GM19193 (cell line): ENCODE results near the gene DCPS.

Experiments used
- POLR2A ChIP-seq: IDR thresholded peaks from 4 replicates; pipeline ENCODE4 v1.6.1; 2011; ENCODE audit not compliant: insufficient read depth, insufficient read length; ENCODE audit errors: extremely low read depth

The DCPS gene

DNA sequence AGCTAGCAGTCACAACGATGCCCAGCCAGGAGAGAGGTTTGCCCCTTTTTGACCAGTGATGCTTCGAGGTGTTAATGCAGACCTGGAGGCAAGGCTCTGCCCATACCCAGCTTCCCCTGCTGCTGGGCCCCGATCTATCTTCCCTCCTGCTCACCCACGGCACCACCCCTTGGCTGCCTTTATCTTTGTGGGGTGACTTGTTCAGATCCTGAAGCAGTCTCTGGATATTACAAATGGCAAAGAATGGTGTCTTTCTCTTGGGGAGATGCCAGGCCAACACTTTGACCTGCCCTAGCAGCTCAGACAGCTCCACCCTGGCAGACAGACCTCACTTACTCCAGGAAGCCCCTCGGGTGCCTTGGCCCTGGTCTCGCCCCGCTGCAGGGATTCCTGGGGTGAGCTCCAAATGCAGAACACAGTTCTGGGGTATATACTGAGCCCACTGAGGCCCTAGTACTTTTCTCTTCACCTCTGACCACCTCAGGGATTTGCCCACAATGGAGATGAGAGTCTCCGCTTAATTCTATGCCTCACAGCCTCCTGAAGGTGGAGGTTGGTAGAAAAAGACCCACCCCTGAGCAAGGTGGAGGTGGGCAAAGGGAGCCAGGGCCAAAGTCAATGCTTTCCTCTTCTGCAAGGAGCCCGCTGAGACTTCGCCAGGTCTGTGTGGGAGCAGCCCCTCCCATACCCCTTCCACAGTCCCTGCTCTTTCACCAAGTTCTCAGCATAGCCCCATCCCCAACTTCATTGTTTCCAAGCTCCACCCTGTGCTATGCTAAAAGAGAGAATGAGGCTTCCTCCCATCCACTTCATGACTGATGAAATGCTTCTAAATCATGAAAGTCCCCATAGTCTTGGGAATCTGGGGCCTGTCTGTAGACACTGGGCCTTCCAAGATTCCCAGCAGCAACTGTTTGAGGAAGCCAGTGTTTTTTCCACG is 40.6 kb downstream of the DCPS start:
- no peak for TF ChIP-seq POLR2A

DNA sequence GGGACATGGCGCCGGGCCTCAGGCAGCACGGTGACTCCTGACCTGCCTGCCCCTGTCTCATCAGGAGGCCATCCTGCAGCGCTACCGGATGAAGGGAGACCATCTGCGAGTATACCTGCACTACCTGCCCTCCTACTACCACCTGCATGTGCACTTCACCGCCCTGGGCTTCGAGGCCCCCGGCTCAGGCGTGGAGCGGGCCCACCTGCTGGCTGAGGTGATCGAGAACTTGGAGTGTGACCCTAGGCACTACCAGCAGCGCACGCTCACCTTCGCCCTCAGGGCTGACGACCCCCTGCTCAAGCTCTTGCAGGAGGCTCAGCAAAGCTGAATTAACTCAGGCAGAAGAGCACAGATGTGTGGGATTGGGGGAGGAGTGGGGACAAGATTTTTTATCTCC is 41.4 kb downstream of the DCPS start:
- no peak for TF ChIP-seq POLR2A

DNA sequence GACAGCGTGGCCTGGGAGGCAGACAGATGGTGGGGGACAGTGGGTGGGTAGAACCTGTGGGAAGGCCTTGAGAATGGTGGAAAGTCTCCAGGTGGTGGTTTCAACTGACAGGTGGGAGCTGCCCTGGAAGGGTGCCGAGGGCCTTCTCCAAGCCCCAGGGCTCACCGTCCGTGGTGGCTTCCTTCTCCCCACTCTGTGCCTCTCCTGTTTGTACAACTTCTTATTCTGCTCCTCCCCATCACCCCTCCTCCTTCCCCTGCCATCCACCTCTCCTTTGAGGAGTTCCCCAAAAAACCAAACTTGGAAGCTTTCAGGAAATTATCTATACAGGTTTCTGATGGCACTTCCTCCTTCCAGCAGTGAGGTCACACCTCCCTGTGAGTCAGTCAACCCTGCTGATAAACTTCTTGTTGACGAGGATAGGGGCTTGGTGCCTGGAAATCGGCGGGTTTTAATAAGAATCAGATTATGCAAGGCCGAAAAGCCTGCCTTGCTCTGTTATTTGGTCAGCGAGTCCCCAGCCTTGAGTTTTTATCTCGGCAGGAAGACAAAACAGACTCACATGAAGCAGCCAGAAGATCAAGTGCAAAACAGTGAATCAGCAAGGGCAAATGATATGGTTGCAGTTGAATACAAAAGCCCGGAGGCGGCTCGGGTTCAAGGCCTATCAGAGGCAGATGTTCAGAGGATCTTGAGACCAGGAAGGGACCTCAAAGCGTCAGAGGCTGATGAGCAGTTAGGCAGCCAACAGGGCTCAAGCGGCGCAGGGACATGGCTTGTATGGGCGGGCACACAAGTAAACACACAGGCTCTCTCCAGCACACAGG is 42.1 kb downstream of the DCPS start:
- no peak for TF ChIP-seq POLR2A

DNA sequence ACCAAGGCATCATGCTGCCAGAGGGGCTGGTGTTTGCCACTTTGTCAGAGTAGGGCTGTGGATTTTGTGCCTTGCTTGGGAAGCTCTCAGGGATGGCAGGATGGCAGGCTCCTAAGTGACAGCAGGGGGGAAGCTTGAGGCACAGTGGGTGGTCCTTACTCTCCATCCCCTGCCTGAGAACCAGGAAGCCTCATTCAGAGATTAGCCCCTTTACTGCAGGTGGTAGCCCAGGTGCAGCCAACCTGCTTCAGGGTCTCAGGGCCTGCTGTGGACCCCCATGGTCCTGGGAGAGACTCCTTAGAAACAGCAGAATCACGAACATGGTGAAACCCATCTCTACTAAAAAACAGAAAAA is 42.7 kb downstream of the DCPS start:
- no peak for TF ChIP-seq POLR2A

DNA sequence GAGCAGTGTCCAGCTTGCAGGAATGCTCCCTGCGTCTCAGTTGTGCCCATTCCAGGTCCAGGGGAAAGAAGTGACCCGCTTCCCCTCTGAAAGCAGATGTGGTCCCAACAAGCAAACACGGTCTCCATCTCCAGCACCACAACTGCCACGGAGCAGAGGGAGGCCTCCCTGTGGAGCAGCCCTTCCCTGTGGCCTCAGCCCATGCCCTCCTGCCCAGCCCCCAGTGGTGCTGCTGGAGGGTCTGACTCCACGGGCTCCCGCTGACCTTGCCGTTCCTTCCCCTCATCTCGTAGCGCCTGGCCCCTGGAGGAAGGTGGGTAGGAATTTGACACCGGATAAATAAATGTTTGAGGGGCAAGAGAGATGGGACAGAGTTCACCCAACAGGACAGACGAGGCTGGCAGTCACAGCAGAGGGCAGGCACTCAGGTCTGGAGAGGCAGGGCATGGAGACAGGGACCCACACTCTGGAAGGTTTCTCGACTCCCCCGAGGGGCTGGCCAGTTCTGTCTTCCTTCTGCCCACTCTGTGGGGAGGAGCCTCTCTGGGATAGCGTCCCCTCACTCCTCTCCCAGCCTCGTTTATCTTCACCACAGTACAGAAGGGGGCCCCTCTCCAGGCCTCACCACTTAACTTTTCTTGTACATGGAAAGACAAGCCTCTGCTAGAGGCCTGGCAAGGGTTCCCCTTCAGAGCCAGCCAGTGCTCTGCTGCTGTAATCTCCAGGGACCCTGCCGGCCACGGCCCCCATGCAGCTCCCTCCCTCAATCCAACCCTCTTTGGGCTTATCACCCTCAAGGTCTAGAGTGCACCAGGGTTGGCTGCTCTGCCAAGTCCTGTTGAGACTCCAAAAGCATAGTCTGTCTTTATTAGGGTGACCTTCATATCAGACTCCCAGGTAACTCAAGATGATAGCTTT is 44.1 kb downstream of the DCPS start:
- TF ChIP-seq POLR2A = no peak

DNA sequence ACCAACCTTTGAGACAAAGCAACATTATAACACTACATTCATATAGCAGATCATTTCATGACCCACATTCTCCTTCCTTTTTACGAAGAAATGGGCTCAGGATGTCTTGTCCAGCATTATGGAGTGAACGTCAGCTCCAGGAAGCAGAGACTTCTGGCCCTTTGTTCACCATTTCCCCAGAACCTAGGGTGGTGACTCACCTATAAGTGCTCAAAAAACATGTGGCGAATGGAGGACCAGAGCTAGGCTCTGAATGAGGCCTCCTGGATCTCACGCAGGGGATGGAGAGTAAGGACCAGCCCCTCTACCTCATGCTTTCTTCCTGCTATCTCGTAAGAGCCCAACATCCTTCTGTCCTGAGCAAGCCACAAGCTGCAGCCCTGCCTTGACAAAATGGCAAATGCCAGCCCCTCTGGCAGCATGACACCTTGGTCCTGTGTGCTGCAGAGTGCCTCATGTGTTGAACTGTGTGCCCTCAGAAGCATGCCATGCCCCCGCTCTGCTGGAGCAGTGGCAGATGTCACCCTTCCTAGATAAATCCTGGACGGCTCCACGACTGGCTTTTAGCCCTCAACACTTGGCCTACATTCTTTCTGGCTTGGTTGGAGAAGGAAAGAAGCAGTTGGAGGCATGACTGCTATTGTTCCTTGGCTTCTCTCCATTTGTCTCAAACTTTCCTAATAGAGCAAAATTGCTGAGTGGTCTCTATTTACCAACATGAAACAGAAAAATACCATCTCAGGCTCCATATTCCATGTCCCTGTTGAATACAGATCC is 45.1 kb downstream of the DCPS start:
- TF ChIP-seq POLR2A = no peak

DNA sequence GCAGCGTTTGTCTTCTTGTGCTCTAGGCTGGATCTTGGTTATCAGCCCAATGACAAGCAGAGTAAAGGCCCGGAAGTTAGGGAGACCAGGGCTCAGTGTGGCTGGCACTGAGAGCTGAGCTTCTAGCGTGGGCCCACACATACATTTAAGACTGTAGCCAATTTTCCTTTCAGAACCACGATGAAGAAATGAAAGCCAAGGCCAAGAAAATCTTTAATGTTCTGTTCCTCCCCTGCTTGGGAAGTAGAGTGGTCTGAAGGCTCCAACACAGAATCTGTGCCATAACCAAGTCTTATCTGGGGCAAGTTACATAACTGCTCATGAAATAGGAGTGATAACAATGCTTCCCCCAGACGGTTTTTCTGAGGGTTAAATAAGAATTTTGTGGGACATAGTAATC is 47.0 kb downstream of the DCPS start:
- TF ChIP-seq POLR2A = no peak

DNA sequence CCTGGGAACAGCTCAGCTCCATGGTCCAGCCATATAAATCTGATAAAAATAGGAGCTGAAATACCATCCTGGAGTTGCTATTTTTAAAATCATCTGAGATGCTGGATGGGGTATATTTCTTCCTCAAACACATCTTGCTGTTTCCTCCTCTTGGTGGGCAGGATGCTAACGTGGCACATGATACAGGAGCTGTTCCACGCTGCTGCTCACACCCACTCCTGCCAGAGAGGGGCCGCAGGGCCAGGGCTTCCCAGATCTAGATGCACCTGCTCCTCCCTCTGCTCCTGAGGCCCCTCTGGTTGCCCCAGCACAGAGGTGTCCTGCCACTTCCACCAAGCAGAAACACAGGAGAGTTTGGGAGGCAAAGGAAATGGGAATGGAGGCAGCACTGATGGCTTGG is 48.3 kb downstream of the DCPS start:
- no peak for TF ChIP-seq POLR2A

DNA sequence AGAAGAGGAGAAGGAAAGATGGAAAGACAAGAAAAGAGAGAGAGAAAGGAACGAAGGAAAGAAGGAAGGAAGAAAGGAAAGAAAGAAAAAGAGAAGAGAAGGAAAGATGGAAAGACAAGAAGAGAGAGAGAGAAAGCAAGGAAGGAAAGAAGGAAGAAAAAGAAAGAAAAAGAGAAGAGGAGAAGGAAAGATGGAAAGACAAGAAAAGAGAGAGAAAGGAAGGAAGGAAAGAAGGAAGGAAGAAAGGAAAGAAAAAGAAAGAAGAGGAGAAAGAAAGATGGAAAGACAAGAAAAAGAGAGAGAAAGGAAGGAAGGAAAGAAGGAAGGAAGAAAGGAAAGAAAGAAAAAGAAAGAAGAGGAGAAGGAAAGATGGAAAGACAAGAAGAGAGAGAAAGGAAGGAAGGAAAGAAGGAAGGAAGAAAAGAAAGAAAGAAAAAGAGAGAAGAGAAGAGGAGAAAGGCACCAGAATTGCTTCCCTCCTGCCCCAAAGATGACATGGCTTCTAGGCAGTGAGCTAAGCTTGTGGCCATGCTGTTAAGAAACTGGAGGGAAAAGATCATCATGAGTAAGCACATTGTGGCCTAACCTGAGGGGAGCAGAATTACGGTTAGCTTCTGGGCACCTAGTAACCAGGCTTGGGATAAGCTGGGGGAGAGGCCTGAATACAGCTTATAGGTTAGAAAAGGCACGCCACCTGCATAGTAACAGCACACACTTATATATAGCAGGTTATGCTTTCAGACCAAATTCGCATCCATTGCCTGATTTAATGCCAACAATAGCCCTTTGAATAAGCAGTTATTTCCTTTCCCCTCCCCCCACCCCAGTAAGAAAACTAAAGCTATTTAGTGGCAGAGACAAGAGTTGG is 49.3 kb downstream of the DCPS start:
- no peak for TF ChIP-seq POLR2A

DNA sequence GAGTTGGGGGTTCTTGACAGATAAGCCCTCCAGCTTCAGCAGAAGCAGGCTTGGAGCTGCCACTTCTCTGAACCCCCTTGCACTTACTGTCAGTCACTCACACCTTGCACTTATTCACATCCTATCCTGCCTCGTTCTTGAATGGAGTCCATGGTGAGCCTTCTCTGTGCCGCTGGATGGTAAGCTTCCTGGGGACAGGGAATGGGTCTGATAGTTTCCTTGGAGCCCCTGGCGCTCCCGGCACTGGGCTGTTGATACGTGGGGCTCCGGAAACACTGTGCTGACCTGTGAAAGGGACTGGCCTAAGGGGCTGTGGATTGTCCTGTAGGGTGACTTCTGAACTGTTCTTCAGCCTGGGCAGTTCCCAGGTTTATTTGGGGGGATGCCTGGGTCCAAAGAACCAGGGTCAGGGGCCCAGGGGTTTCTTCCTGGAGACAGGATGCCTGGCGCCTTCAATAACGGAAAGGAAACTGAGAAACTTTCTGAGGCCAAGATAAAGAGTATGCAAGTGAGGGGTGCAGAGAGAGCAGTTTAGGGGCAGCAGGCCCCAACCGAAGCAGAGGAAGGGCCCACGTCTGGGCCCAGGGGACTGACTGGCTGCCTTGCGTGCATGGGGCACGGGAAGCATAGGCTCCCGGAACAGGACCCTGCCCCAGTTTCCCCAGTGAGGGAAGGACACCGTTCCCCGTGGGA is 50.9 kb downstream of the DCPS start:
- TF ChIP-seq POLR2A = no peak

DNA sequence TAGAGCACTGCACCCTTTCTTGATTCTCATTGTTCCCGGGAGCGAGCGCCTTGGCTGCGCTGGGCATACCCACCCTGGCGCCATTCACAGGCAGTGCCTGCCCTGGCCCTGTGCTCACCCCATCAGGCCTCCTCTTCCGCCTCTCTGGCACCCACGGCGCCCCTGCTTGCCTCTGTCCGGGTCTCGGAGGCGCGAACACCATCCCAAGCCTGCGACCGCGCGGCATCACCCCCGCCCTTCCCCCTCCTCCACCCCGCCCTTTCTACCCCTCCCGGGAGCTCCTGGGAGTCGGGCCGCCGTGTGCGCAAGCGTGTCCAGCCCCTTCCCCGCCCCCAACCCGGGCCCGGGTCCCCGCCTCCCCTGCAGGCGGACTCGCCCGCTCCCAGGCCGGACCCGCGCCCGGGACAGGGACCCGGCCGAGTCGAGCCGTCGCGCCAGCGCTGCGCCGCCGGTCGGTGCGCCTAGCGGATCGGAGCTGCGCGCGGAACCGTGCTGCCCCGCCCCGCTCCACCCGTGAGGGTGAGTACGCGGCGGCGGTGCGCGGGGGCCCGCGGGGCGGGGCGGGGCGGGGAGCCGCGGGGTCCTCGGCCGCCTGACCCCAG is 51.6 kb downstream of the DCPS start, which contains the start of gene ST3GAL4:
TSS of gene ST3GAL4 (plus strand) at position 363 of the 602 bp plus-strand sequence. CDS start 50,470 bp downstream, outside the sequence.
- peak; percentile 38 for TF ChIP-seq POLR2A
